ENCODE results near the gene PRLH.

GRCh38 chr2:237594514-237594871 lies 28.1 kb downstream of the PRLH start:
- no peak for TF ChIP-seq CTCF (conservative IDR thresholded peaks at IDR 0.05; ENCODE audit: low read length)
- TF ChIP-seq EZH2phosphoT487 (IDR thresholded peaks at IDR 0.05; ENCODE audit: borderline replicate concordance): no peak
